Activated CD8-positive, alpha-beta memory T cell treated with anti-CD3 and anti-CD28 coated beads for 24 hours (primary cell): ENCODE measurements around the gene BMPR1B.
"Not testable (repeated sequence)": the region's sequence is repeated elsewhere in the genome, so short reads cannot be mapped to it uniquely, and the experiment has no call there.

ENCODE experiments used
- DNase-seq: peaks from one replicate; pipeline ENCODE4 v3.0.0-alpha.2; 2020

Gene BMPR1B

DNA sequence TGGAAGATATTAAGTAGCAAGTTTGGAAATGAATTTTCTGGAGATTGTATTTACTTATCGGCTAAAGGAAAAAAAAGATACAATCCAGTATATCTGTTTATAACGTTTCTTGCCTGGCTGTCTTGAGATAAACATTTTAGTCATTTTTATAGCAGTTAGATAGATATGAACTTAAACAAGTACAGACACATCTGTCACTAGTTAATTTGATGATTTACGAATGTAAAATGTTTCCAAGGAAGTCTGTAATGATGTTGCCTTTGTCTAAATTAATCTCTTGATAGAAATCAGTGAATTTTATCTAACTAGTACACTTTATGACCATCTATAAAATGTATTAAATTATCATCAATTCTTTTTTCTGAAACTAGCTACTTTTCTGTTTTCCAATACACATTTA lies 5.7 kb downstream of the BMPR1B start:
- no peak for DNase-seq

DNA sequence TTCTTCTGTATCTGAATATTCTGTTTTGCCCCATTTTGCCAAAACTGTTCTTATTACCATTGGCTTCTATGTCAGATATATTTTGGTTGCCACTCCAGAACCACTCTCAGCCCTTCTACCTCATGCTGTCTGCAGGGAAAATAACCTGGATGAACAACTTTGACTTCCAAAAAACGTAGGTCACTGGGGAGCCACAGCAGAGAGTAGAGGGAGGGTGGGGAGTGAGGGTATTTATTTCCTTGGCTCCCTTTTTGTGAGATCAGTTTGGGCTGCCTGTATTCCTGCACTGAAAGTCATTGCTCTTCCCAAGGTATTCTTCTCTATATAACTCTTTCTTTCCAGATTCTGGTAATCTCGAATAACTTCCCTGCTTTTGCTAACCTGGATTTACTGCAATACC lies 6.3 kb downstream of the BMPR1B start:
- no peak for DNase-seq

DNA sequence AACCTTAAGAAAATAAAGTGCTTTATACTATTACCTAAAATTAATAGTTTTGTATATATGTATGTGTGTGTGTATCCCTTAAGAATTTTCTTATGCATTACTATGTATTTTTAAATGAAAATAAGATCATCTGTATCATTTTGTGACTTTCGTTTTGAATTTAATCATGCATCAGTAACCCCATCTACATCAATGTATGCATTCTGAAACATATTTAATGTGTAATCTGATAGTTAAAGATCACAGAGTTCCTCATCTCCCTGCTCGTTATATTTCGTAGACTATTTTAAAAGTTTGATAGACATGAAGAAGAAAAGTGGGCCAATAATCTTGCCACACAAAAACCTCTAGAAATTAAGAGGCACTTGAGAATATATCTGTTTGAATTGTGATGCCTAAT lies 7.4 kb downstream of the BMPR1B start:
- DNase-seq: no peak

DNA sequence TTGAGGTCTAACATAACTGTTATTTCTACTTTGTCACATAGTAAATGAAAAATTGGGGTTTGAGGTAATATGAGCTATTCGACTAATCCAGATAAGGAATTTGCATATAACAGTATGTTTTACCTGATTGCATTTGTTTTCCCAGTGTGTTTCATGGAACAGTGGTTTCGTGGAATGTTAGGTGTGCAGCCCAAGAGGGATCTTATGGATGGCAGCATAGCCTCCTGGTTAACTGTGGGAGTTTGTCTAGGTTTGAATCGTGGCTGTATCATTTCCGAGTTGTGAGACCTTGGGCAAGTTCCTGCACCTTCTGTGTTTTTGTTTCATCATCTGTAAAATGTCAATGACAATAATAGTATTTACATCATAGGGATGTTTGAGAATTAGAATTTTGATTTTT lies 7.9 kb downstream of the BMPR1B start:
- DNase-seq: no peak

DNA sequence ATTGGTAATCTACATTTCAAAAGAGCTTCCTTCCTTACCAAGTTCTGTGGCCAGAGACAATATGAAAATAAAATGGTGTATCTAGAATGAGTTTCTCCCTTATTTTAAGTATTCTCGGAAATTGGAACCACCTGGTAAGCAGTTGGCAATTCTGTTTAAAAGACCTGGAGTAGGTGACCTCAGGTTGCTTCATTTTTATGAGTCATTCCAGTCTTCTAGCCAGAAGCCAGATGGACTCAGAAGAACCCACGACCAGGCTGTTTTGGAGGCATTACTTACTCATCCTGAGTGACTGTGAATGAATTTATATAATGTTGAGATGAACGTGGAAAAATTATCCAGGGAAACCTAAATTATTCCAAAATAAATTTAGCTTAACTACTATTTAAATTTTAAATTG lies 9.1 kb downstream of the BMPR1B start:
- DNase-seq: no peak

DNA sequence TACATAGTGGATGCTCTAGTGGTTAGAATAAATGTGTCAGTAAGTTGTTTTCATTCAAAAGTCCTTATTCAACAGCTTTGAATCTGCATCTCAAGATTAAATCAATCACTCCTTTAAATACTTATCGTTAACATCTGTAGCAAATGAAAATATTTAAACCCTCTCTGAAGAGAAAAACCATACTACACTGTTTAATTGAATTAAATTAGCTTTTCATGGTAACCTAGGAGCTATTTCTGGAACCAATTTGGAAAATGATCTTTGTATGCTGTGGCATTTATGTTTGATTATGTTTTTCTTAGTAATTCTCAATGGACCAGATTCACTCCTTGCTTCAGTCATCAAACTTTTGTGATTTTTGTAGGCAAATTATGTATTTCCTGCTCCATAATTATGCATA lies 9.7 kb downstream of the BMPR1B start:
- DNase-seq: no peak

DNA sequence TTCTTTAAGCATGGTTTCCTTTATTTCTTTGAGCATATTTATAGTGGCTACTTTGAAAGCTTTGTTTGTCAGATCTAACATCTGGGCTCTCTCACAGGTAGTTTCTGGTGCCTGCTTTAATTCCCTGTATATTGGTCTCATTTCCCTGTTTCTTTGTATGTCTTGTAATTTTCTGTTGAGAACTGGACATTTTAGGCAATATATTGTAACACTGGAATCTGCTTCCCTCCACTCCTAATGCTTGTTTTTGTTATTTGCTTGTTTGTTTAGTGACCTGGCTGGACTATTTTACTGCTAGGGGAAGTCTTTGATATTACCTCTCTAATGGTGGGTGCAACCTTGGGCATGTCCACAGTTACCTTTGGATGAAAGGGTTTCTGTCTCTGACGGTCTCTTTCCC lies 25.0 kb downstream of the BMPR1B start:
- DNase-seq: no peak

DNA sequence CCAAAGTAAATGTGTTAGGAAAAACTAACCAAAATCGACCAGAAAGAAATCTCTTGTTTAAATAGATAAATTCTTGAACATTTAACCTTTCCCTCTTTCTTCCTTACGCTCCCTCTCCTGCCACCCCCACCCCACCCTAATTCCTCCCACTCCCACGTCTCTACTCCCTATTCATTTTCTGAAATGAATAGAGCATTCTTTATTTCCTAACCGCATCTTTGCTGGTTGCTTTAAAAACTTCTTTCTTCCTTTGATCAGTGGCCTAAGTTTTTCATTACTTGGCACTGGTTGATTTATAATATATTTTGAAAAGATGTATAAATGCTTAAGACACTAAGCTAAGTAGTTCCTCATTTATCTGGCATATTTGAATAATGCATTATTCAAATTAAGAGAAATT lies 33.9 kb downstream of the BMPR1B start:
- no peak for DNase-seq

DNA sequence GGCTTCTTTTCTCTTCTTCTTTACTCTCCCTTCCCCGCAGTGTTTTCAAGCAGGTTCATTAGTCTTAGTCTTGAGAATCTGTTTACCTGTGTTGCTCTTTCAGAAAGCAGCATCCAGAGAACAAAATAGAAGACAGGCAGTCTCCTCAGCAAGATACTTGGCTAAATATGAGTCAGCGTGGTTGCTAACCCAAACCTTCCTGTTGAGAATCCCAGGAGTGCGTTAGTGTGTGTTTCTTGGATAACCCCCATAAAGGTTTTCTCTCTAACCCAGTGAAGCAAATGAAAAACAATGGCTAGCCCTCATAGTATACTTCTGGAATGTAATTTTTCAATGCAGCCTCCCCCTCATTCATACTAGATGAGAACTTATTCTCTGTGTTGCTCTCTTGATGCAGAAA lies 41.1 kb downstream of the BMPR1B start:
- DNase-seq: no peak

DNA sequence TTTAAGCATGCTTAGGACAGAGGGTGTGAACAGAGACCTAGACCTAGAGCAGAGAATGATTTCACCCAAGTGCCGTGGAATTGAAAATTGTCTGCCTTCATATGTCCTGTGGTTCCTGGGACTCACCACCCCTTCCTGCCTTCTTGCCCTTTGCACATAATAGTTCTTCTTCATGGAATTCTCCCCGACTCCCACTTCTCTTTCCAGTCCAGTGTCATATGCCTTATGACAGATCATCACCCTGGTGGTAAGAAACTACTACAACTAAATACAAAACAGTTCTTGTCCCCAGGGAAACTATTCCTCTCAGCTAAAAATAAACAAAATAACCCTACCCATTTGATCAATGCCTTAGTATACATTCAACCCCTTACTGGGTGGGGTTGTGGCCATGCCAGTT lies 43.3 kb downstream of the BMPR1B start:
- no peak for DNase-seq

DNA sequence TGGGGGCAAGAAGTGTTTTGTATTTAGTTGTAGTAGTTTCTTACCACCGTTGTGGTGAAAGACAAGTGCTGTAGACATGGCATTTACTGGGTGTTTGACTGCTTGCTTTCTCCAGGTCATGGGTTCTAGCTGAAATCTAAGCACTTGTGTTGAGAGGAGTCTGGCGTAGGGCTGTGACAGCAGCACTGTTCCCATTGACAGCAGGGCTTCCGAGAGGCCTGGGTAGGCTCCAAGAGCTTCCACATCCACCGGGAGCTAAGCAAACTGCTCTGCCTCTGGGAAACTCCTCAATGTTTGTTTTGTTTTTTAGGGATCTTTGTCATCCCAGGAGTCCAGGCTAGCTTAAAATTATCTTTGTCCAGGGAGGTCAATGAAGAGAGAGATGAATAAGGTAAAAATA lies 44.3 kb downstream of the BMPR1B start:
- no peak for DNase-seq

DNA sequence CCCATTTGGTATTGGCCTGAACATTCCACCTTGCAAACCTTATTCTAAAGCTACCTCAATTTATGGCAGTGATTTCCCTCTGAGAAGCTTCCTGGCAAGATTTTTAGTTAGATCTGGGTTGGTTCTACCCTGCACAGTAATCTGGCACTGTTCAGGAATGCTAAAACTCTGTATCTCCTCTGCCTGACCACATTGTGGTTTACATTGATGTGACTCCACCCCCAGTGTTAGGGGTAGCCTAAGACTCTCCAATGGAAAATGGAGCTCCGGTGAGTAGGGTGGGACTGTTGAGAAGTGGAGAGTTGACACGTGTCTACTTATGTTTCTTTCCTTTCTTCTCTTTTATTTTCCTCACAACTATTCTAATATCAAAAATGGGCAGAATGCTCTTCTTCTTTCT lies 45.4 kb downstream of the BMPR1B start:
- no peak for DNase-seq

DNA sequence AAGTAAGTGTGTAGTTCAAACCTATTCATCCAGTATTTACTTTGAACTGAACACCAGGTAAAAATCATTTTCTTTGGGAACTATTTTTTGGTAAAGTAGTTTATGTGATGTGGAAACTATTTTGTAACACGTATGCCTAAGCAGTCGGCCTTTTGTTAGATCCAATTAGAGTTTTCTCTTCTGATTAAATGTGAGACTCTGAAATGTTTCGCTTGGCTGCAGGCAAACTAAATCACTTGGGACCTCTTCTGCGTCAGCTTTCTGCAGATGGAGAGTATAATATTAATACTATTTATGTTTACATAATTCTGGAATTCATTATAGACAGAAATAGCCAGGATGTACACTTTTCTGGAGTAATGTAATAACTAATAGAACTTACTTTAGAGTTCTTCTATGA lies 46.9 kb downstream of the BMPR1B start:
- DNase-seq: no peak

DNA sequence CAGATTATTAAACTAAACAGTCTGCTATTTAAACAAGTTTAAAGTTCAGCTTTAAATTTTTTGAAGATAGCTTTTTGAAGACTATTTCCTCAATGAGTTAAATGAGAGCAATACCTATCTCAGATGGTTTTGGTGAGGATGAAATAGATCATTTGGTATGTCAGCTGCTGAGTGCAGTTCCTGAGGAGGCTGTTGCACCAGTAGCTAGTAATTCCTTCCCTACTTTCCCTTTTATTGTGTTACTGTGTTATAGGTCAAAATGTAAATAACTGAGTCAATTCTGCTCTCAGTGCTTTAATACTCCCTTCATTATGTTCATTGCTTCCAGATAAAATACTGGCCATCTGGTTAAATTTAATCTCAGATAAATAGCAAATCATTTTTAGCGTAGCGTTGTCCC lies 48.6 kb downstream of the BMPR1B start:
- no peak for DNase-seq

DNA sequence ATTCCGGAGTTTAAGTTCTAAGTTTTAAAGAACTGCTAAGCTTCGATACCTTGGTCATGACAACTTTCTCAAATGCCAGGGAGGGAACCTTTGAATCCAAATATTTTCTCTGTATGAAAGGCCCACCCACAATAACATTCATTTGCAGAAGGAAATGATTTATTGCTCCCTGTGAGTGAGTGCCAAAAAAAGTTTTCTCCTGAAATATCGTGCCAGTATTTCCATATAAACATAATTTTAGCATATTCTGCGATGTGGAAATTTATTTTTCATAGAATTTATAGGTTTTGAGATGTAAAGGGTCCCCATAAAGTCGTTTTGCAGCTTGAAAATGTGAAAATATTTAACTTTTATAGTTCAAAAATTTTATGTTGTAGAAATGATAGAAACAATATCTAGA lies 53.9 kb downstream of the BMPR1B start:
- no peak for DNase-seq

DNA sequence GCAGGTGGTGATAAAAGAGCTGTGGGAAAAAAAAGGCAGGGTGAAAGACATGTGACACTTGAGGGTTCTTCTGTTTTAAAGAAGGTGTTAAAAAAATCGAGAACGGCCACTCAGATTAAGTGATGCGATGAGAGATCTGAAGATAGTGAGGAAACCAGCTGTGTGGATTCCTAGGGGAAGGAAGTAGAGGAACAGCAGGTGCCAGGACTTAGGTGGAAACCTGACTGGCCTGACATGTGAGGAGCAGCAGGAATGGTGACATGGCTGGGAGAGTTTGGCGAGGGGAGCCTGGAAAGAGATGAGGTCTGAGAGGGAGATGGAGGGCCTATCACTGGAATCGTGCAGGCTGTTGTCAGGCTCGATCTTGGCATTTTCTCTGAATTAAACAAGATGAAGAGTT lies 55.5 kb downstream of the BMPR1B start:
- no peak for DNase-seq

DNA sequence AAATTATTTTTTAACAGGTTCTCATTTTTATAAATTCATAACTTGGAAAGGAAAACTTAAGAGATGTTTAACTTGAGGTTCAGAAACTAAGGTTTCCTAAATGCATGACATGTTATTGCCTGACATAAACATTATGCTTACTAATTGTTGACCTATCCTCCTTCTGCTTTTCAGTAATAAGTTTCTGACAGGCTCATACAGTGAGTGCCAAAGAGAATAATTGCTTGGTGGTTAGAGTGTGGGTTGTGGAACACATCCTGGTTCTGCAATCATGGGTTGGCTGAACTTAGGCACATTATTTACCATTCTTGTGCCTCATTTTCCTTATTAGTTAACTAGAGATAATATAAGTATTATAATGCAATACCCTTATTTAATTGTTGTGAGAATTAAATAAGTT lies 56.5 kb downstream of the BMPR1B start:
- DNase-seq: no peak

DNA sequence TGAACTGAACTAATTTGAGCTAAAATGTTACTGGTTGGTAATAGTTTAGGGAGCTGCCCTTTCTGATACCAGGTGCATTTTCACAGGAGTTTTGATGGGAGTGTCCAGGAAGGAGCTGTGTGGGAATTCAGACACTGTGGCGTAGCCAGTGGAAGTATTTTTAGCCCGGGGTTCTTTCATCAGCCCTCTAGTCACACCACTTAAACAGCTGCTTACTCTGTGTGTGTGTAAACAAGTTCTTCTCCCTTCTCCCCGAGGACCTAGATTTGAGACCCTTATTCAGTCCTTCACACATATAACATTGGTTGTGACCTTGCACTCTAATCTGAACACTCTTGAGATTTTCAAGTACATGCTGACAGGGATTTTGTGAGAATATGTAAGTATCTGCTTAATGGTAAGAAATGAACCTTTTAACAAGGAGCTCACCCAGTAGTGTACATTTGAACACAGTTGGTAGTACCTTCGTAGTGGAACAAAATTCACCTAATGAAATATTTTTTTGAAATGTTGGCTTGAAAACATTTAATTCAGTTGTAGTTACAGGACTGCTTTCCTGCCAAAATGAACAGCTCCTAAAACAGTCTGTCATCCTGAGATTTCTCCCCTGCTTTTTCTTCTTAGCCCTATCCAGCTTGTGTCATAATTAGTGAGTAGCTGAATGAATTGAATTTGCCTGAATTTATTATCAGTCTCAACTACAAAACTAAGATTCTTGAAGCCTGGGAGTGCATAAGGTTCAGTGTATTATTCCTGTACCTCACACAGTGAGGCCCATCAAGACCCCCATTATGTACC lies 61.8 kb downstream of the BMPR1B start:
- DNase-seq: no peak

DNA sequence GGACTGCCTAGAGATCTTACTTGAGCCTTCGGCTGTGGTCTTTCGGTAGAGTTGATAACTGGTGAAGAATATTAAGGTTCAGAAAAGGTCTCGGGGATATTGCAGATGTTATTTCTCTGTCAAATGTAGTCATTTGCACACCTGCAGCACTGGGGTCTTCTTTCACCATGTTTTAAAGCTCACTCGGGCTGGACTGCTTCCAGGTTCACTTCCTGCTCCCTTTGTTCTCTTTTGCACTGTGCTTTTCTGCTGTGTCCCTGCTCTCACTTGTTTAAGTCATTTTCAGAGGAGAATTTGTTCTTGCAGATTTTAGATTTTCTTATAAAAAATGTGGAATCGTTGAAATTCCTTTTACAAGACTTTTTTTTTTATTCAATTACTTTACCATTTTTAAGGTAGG lies 68.5 kb downstream of the BMPR1B start:
- DNase-seq: no peak

DNA sequence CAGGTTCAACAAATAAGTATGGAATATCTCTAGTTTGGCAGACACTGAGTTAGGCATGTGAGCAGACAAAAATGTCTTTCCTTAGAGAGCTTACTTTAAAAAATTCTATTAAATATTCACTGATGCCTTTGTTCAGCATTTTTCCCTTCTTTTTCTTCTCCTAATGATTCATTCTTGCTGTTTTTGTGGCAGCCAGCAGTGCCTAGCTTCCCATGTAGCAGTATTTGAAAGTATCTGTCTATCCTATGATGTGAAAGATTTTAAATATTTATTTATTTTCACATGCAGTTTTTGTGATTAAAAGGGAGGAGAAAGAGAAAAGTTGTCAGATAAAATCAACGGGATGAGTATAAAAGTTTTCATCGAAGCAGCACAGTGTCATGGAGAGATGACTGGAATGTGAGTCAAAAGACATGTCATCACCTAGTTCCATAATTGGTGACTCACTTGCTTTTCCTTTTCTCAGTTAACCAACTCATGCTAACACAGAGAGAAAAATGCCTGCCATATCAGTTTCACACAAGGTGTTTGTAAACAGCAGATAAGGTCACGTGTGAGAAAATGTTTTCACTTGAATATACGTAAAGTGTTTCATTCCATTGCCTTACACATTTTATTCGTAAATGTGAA lies 69.8 kb downstream of the BMPR1B start:
- DNase-seq: no peak

DNA sequence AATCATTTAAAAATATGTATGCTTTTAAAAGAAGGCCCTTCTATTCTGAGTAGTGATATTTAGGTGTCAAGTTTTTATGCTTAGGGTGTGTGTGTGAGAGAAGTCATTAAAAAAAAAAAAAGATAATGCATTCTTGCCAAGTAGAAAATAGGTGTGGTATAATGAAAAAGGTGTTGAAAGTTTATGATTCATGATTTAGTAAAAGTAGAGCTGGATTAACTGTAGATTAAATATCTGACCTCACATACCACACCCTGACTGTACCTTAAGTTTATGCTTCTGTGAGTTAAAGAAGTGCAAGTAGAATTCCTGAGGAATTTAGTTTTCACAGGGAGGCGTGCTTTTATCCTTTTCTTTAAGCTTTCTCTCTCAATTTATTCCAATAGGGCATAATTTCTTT lies 71.1 kb downstream of the BMPR1B start:
- DNase-seq: no peak

DNA sequence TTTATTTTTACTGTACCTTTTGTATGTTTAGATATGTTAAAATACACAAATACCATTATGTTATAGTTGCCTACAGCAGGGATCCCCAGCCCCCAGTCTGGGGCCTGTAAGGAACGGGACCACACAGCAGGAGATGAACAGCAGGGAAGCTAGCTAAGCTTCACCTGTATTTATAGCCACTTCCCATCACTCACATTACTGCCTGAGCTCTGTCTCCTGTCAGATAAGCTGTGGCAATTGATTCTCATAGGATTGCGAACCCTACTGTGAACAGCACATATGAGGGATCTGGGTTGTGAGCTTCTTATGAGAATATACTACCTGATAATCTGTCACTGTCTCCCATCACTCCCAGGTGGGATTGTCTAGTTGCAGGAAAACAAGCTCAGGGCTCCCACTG lies 73.9 kb downstream of the BMPR1B start:
- no peak for DNase-seq

DNA sequence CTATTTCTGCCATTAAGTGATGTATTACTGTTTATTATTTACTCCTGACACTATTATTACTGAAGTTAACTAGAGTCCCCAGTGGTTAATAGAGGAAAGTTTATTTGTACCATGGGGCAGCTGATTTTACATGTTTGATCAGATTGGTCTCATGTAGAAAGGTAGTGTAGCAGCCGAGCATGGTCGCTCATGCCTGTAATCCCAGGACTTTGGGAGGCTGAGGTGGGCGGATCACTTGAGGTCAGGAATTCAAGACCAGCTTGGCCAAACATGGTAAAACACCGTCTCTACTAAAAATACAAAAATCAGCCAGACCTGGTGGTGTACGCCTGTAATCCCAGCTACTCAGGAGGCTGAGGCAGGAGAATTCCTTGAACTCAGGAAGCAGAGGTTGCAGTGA lies 74.6 kb downstream of the BMPR1B start:
- not testable (repeated sequence) for DNase-seq

DNA sequence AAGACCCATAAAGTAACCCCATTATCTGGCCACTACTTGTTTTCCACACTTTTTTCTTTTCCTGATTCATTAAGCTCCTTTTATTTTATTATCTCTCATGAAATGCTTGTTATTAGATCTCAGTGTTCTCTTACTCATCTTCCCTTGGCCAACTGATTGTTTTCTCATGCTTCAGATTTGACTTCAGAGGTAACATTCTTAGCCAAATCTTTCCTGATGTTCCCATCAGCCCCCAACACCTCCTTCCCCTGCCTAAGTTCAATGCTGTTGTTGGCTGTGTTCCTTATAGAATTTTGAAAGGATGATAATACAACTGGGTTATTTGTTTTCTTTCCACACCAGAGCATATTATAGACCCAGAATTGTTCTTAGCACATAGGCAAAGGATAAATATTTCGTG lies 75.6 kb downstream of the BMPR1B start:
- DNase-seq: no peak

DNA sequence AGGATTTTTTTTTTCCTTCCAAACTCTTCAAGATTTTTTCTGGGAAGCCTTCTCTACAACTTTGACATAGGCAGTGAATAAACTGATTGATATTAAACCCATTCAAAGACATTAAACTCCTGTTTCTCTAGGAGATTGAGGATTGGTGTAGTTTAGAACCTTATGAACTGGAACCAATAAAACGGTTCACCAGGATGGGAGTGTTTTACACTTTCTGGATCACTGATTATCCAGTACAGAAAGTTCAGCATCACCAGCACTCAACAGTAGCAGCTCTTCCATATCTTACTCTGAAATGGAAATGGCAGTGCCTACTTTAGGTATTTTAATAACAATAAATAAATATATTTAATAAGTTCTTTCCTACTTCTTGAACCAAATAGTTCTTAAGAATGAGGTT lies 76.7 kb downstream of the BMPR1B start:
- DNase-seq: no peak
